ENCODE measurements around the gene MAST4.

DNA sequence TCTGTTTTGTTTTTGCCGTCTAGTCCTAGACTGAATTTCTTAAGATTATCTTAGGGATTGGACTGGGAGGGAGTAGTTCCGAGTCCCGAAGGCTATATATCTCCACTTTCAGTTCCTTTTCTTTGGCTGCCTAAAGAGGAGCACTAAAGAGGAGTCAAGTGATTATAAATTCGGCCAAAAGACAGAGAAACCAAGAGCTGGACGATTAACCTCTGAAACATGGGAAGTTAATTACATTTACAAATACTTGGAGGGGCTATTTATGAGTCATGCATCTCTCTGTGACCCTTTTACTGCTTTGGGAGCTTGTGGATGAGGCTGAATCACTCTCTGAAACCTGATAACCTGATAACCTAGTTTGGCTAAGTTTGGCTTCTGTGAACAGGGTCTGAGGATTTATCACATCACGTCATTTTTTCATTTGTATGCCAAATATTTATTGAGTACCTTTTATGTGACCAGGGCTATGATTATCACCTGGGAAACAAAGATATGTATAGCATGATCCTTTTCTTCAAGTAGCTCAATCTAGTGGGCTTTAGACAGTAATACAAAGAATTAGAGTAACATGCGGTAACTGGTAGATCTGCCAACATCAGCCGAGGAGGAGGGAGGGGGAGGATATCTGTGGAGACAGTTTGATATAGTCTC is 419.5 kb downstream of the MAST4 start:
- TF ChIP-seq, protein P1, sequence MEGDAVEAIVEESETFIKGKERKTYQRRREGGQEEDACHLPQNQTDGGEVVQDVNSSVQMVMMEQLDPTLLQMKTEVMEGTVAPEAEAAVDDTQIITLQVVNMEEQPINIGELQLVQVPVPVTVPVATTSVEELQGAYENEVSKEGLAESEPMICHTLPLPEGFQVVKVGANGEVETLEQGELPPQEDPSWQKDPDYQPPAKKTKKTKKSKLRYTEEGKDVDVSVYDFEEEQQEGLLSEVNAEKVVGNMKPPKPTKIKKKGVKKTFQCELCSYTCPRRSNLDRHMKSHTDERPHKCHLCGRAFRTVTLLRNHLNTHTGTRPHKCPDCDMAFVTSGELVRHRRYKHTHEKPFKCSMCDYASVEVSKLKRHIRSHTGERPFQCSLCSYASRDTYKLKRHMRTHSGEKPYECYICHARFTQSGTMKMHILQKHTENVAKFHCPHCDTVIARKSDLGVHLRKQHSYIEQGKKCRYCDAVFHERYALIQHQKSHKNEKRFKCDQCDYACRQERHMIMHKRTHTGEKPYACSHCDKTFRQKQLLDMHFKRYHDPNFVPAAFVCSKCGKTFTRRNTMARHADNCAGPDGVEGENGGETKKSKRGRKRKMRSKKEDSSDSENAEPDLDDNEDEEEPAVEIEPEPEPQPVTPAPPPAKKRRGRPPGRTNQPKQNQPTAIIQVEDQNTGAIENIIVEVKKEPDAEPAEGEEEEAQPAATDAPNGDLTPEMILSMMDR (IDR thresholded peaks at IDR 0.05; ENCODE audit: low read depth, low read length): no peak
- TF ChIP-seq EZH2phosphoT487 (IDR thresholded peaks at IDR 0.05; ENCODE audit: low read depth): no peak

Measured in OCI-LY3 (cell line).